Thyroid gland (tissue), 4 donors: ENCODE results near the gene LPP.

Experiments
- POLR2A ChIP-seq, 2 donors: fragments of 450-650 bp; IDR thresholded peaks; one replicate each; pipeline ENCODE4 v1.6.1; 2017; ENCODE audit warnings: antibody characterized with exemption in 2 of 2, mild to moderate bottlenecking in 2 of 2, moderate library complexity in 1 of 2
- TF ChIP-seq, protein P1 (sequence below), 6 experiments: fragments of 200-600 bp in 3 of 6; fragments of 450-650 bp in 3 of 6; sonication (generic) in 3 of 6; IDR thresholded peaks; one replicate each; pipeline ENCODE4 v1.5.1; 2016 to 2019; ENCODE audit warnings: antibody characterized with exemption in 6 of 6, mild to moderate bottlenecking in 2 of 6, inconsistent platforms in 1 of 6, moderate library complexity in 1 of 6

DNA sequence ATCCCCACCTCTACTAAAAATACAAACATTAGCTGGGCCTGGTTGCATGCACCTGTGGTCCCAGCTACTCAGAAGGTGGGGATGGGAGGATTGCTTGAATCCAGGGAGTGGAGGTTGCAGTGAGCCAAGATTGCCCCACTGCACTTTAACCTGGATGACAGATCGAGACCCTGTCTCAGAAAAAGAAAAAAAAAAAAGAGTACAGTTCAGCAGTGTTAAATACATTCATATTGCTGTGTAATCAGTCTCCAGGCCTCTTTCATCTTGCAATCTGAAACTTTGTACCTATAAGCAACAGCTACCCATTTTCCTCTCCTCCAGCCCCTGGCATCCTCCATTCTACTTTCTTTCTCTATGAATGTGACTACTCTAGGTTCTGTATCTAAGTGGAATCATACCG, 61.2 kb downstream of the LPP start:
- TF ChIP-seq, protein P1, sequence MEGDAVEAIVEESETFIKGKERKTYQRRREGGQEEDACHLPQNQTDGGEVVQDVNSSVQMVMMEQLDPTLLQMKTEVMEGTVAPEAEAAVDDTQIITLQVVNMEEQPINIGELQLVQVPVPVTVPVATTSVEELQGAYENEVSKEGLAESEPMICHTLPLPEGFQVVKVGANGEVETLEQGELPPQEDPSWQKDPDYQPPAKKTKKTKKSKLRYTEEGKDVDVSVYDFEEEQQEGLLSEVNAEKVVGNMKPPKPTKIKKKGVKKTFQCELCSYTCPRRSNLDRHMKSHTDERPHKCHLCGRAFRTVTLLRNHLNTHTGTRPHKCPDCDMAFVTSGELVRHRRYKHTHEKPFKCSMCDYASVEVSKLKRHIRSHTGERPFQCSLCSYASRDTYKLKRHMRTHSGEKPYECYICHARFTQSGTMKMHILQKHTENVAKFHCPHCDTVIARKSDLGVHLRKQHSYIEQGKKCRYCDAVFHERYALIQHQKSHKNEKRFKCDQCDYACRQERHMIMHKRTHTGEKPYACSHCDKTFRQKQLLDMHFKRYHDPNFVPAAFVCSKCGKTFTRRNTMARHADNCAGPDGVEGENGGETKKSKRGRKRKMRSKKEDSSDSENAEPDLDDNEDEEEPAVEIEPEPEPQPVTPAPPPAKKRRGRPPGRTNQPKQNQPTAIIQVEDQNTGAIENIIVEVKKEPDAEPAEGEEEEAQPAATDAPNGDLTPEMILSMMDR (IDR thresholded peaks at IDR 0.05): no peak
- TF ChIP-seq POLR2A (IDR thresholded peaks at IDR 0.05): no peak
